GM19372 (cell line): Measurements from ENCODE around the gene SRI.
A peak's percentile ranks its signal among the peaks of the same experiment; 100 is the strongest.
"Not testable (repeated sequence)": the region's sequence is repeated elsewhere in the genome, so short reads cannot be mapped to it uniquely, and the experiment has no call there.

Source experiments
- ATAC-seq: cut with Tn5 transposase; IDR thresholded peaks from one replicate; pipeline ENCODE4 v1.9.1; 2021; ENCODE audit warnings: mild to moderate bottlenecking, low read depth, moderate library complexity; ENCODE audit not compliant: unreplicated experiment

The SRI gene

GRCh38 chr7:88219781-88220747 is at the start of gene SRI:
SRI (minus strand) TSS chr7:88220038; CDS start chr7:88220026, 12 bp downstream.
- peak; percentile 62 for ATAC-seq

GRCh38 chr7:88269586-88269985 is 49.7 kb upstream of the SRI start:
- no peak for ATAC-seq

- no peak for ATAC-seq
Measured at GRCh38 chr7:88268858-88269257, 49.0 kb upstream of the SRI start.

GRCh38 chr7:88268051-88268450 is 48.2 kb upstream of the SRI start:
- no peak for ATAC-seq

- ATAC-seq = no peak
Measured at GRCh38 chr7:88267421-88267820, 47.6 kb upstream of the SRI start.

GRCh38 chr7:88264987-88265386 is 45.1 kb upstream of the SRI start:
- not testable (repeated sequence) for ATAC-seq

- no peak for ATAC-seq
Measured at GRCh38 chr7:88262562-88262961, 42.7 kb upstream of the SRI start.

GRCh38 chr7:88260719-88261118 is 40.9 kb upstream of the SRI start:
- ATAC-seq = no peak

- no peak for ATAC-seq
Measured at GRCh38 chr7:88259656-88260380, 40.0 kb upstream of the SRI start.

GRCh38 chr7:88258296-88258695 is 38.5 kb upstream of the SRI start:
- not testable (repeated sequence) for ATAC-seq

- ATAC-seq = no peak
Measured at GRCh38 chr7:88256906-88257305, 37.1 kb upstream of the SRI start.

GRCh38 chr7:88254721-88255424 is 35.0 kb upstream of the SRI start:
- no peak for ATAC-seq

- no peak for ATAC-seq
Measured at GRCh38 chr7:88253640-88254039, 33.8 kb upstream of the SRI start.

- no peak for ATAC-seq
Measured at GRCh38 chr7:88244258-88244657, 24.4 kb upstream of the SRI start.

- peak; percentile 84 for ATAC-seq
Measured at GRCh38 chr7:88243345-88243909, 23.6 kb upstream of the SRI start.

GRCh38 chr7:88239852-88240251 is 20.0 kb upstream of the SRI start:
- ATAC-seq = no peak

GRCh38 chr7:88233828-88234227 is 14.0 kb upstream of the SRI start:
- no peak for ATAC-seq

- no peak for ATAC-seq
Measured at GRCh38 chr7:88230646-88231045, 10.8 kb upstream of the SRI start.

GRCh38 chr7:88229302-88229995 is 9.6 kb upstream of the SRI start:
- no peak for ATAC-seq
